ENCODE results near the gene LTF.
A peak's percentile ranks its signal among the peaks of the same experiment; 100 is the strongest.

Gene LTF

GRCh38 chr3:46468753-46469600 is 4.3 kb upstream of the LTF start:
- peak in 3 of 4 experiments; percentile 28 to 43 (median 29) for DNase-seq

- no peak for DNase-seq
Measured at GRCh38 chr3:46467562-46467961, 2.9 kb upstream of the LTF start.

DNA sequence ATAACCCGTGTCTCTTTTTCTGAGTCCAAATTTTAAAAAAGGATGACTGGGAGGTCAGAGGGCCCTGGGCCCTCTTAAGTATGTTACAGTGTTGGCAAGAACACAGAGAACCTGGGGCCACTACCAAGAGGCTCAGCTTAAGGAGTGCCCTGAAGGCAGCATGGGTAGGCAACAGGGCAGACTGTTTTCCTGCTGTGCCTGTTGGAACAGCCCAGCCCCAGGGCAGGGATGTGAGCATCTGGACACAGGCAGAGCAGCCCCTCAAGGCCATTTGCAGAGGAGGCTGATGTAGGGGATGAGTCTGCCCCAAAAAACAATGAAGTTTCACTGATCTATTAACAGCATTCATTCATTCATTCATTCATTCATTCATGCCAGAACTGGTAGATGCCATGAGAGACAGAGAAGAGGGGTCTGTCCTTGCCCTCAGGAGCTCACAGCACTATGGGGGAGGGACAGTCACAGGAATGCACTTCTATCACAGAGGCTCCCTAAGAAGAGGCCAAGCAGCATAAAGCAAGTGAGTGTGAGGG is 2.2 kb upstream of the LTF start:
- no peak for DNase-seq

DNA sequence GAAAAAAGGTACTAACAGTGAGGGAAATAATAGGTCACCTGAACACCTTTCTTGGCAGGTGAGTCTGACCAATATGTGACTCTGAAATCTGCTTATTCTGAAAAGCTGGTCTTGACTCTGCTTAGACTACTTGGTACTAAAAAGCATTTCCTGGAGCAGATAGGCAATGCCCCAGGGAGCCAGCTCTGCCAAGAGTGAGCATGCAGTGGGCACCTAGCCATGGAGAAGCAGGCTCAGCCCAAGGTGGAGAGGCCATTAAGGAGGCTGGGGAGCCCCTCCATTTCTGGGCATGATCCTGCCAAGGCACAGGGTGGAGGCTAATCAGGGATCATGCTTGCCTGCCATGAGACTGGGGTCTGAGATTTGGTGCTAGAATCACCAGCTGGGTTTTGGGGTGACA is 1.6 kb upstream of the LTF start:
- no peak for DNase-seq

DNA sequence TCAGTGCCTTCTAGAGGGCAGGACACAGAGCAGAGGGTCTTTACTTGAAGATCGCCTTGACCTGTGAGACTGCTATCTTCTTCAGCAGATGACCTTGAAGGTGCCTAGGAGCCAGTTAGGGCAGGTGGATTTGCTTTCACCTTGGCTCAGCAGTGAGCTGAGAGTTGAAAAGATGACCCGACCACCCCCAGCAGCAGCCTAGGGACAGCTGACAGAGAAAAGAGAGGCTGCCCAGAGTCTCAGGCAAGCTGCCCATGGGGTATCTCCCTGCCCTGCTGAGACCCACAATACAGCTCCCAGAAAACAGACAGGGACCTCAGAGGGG is 453 bp upstream of the LTF start:
- DNase-seq: no peak

DNA sequence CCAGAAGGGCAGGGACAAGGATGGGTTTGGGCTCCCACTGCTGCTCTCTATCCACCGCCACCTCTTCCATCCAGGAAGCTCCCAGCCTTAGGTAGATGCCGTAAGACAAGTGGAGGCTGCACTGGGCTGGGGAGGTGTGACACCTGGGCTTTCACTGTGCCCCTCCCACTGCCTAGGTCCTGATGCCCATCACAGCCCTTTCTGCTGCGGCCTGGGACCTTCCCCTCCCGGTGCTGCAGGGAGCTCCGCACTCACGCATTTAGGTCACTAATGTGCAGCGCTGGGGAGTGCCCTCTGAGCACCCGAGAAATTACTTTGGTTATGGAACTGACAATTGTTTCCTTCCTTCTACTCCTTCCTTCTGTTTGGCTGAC is 850 bp downstream of the LTF start:
- no peak for DNase-seq

- DNase-seq: no peak
Measured at GRCh38 chr3:46463120-46463867, 1.4 kb downstream of the LTF start.

GRCh38 chr3:46462511-46462910 is 2.2 kb downstream of the LTF start:
- no peak for DNase-seq

GRCh38 chr3:46462111-46462510 is 2.6 kb downstream of the LTF start:
- DNase-seq: peak; percentile 46 to 76 (median 64)

GRCh38 chr3:46460051-46460450 is 4.7 kb downstream of the LTF start:
- DNase-seq: no peak

DNA sequence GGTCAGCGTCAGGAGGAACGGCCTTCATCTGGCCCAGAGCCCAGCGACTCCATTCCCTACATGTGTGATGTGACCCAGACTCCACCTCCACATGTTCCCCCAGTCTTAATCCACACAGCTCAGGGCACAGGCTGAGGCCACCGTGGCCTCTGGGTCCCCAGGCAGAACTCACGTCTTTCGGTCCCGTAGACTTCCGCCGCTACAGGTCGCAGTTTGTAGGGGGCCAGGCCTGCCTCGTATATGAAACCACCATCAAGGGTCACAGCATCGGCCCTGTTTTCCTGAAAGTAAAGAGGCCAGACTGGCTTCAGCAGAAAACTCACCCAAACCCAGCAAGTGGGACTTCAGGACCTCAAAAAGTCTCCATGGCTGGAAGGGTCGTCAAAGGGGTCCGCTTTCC is 8.6 kb downstream of the LTF start:
- DNase-seq: no peak

DNA sequence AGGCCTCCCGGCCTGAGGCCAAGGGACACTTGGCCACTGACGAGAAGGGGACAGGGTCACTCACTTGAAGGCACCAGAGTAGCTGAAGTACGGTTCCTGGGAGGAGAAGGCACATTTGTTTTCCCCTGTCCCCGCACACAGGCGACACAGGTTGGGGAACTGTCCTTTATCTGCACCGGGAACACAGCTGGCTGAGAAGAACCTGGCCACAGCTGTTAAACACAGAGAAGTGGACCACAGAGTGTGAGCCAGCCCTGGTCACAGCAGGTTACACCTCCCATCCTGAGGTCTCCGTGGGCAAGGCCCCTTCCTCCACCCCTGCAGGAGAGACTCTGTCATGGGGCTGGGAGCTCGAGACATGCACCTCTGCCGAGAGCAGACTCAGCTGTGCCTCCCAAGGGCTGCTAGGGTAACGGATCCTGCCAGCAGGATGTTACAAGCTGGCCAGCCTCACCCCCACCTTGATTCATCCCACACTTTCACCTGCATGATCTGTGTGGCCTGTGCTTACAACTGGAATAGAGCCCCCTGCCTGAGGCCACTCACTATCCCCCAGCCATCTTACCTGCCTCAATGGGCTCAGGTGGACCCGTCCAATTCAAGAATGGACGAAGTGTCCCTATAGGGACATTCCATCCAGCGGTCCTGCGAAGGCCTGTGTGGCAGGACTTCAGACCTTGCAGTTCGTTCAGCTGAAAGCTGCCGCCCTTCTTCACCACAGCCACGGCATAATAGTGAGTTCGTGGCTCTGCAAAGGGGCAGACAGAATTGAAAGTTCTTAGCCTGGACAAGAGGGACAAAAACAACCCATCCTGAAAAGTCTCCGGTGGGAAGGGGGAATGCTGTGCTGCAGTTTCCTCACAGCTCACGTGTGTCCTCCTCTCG is 9.2 kb downstream of the LTF start:
- no peak for DNase-seq

DNA sequence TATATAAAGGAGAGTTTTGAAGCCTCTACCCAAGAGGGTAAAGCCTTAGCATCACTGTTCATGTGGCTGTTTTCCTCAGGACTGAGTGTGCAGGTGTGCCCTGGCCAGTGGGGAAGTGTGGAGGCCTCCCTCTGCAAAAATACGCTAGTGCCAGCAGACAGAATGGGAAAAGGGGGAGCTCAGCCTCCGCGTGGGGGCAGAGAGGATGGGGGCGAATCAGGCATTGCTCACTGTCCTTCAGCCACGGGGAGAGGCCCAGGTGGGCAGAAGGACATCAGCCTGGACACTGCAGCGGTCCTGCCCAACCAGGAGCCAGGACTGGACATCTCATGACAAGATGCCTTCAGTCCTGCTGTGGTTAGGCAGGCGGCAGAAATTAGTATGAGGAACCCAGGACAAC is 10.1 kb downstream of the LTF start:
- DNase-seq: no peak

- no peak for DNase-seq
Measured at GRCh38 chr3:46454209-46454595, 10.5 kb downstream of the LTF start.

DNA sequence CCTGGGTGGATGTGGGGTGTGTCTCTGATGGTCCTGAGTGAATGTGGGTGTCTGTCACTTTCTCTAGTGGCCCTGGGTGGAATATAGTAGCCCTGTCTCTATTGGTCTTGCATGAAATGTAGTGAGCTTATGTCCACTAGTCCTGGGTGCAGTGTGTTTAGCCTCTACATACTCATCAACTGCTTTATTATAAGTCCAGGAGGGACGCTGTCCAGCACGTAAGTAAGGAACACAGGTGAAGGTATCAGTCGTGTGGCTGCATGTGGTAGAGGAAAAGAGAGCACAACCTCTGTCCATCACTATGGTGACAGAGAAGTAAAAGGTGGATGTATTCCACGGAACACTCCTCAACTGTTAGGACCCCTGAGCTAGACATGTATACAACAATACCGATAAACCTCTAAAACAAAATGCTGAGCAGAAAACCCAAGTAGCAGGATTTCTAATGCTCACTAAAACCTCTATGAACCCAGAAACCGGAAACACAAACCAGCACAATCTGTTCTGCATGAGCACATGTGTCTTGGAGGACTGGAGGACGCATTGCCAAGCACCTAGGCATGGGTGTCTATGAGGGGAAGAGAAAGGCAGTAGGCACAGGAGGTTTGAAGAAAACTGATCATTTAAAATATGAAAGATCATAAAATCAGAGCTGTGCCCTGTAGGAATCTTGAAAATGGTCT is 11.0 kb downstream of the LTF start:
- DNase-seq: no peak

DNA sequence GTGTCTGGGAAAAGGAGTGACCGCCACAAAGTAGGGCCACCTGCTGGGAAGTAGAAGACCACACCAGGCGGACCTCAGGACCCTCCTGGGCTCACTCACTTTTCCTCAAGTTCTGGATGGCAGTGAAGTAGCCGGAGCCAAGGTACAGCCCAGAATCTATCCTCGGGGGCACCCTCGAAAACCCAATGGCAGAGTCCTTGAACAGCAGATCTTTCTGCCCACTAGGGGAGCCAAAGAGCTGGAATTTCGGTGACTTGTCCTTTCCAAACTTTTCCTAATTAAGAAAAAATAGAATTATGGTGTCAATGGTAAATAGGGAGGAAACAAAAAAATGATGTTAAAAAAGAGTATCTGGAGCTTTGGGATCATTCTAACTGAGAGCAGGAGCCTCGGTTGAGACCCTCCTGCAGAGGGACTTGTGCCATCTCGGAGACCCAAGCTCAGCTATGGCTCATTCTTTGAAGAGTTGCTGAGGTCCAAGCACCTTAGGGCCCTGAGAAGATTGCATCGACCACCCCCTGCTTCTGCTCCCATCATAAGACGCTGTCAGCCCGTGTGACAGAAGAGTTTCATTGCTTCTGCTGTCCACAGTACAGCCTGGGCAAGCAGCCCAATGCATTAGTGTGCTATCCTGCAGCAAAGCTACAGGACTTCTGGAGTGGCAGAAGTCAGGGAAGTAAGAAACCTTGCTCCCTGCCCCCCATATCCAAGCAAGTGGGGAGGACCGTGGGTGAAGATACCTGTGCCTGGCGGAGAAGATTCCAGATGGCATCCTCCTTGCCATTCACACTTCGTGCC is 14.8 kb downstream of the LTF start:
- peak; percentile 24 to 44 (median 38) for DNase-seq

DNA sequence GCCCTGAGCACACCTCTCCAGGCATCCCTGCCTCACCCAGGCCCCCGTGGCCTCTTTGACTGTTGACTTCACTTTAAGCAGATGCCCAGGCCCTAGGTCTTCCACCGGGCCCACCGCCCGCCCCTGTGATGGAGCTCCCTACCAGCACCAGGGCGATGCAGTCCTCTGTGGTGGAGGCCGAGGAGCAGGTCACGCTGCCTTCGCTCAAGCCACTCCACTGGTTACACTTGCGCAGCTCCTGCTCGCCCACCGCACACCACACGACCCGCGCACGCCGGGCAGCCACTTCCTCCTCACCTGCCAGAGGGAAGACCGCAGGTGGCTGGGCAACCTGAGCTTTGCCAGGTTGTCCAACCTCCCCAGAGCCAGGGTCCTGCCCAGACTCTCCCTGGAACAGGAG is 16.0 kb downstream of the LTF start:
- no peak for DNase-seq

GRCh38 chr3:46447228-46447985 is 17.3 kb downstream of the LTF start:
- peak; percentile 60 to 77 (median 68) for DNase-seq

- DNase-seq: peak in 3 of 4 experiments; percentile 69 to 85 (median 83)
Measured at GRCh38 chr3:46442576-46443530, 21.9 kb downstream of the LTF start.
